Stimulated activated CD8-positive, alpha-beta memory T cell treated with anti-CD3 and anti-CD28 coated beads, Interleukin-12 subunit alpha, Interleukin-12 subunit beta, amount 100 ng/mL, for 24 hours (primary cell): ENCODE results near the gene OR8D2.

Experiments
- DNase-seq: peaks from one replicate; pipeline ENCODE4 v3.0.0-alpha.2; 2020; ENCODE audit errors: extremely low read depth

OR8D2 gene, protein sequence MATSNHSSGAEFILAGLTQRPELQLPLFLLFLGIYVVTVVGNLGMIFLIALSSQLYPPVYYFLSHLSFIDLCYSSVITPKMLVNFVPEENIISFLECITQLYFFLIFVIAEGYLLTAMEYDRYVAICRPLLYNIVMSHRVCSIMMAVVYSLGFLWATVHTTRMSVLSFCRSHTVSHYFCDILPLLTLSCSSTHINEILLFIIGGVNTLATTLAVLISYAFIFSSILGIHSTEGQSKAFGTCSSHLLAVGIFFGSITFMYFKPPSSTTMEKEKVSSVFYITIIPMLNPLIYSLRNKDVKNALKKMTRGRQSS

GRCh38 chr11:124320097-124320496 lies at the start of gene OR8D2:
OR8D2 (minus strand) TSS chr11:124320197; CDS start chr11:124320197, 0 bp downstream.
- DNase-seq = no peak

GRCh38 chr11:124359566-124359965 lies 39.6 kb upstream of the OR8D2 start:
- DNase-seq = no peak

GRCh38 chr11:124346311-124346955 lies 26.4 kb upstream of the OR8D2 start:
- DNase-seq = no peak

GRCh38 chr11:124344346-124344745 lies 24.3 kb upstream of the OR8D2 start:
- DNase-seq = no peak

DNA sequence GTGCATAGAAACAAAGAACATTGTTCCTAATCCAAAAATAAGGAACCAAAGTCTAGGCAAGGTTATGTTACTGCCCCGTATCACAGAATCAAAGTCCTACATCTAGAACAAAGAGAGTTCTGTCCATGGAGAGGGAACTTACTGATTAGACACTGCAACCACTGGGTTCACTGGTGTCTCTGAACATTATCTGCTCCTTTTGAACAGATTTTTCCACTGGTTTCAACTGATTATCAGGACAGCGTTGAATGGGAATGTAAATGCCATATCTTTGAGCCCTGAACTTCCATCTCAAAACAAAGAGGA lies 20.1 kb upstream of the OR8D2 start:
- no peak for DNase-seq

- no peak for DNase-seq
These were observed 19.6 kb upstream of the OR8D2 start for GRCh38 chr11:124339396-124340141.

GRCh38 chr11:124331873-124332272 lies 11.9 kb upstream of the OR8D2 start:
- no peak for DNase-seq

DNA sequence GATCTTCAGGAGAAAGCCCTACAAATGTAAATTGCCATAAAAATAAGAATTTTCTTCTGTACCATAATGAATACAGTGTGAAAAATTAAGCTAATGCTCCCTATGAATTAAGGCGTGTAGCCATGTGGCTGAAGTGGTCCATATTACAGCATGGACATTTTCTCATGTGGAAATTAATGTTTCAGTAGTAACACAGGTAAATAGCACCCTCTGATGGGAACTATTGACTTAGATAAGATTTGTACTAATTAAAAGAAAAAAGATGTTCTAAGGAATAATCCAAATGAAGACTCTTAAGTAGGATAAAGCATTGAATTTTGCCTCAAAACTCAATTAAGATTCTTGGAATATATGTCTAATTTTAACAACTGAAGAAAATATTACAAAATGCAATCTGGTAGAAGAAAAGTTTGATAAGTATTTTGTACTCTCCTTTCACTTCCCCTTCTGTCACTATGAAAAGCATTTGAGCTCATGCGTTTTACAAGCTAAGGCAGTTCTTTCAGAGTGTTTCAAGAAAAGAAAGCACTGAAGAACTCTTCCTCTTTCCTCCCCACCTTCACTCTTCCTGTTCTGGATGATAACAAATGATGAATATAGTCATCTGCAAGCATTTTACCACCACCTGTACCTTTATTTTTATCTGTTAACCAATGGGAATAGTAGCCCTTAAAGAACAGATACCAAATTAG lies 9.9 kb upstream of the OR8D2 start:
- no peak for DNase-seq

GRCh38 chr11:124327775-124328174 lies 7.8 kb upstream of the OR8D2 start:
- DNase-seq = no peak

DNA sequence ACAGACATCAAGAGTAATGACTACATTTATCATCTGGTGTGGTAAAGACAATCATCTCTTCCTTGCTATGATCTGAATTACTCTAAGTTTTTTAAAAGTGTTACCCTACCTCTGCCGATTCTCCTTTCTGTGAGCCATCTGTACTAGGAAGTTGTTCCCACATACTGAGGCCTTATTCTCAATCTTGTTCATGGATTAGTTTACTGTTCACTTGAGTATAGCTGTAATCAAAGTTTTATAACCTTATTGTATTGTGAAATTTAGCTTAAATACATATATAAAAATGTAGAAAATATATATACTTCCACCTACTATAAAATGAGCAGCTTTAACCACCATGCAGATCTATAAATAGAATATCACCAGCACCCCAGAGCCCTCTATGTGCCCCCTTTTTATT lies 2.4 kb upstream of the OR8D2 start:
- no peak for DNase-seq

DNA sequence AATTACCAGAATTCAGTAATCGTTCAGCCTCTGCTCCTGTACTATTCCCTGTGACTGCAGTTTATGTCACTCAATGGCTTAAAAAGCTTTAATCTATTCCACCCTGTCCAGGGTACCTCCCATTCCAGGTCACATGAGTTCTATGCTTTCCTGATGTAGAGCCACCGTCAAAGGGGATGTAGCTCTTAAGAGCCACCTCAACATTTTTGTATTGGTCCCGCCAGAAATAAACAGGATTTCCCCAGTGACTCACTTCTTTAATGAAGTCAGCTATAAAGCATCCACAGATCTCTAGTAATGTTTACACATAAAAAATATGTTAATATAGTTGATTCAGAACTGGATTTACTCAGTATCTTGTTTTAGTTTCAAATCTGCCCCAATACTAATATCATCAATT lies 4.9 kb downstream of the OR8D2 start:
- no peak for DNase-seq

DNA sequence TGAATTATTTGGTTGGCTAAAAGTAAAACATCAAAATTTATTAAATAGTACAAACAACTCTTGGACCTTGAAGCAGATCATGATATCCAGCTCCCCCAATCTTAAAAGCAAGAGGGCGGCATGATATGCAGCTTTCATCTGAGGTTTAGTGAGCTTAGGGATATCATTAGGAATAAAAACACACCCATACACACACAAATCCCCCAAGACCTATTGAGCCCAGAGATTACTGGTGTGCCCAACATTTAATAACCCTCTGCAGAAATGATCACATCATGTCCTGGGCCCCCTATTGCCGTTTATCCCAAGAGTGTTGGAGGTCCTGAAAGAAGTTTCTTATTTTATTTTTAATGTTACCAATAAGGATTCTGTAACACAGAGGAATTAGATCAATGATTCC lies 6.1 kb downstream of the OR8D2 start, which contains the start of gene OR8D1:
Gene OR8D1, minus strand, starts transcription at position 101 of the 400 bp plus-strand sequence. CDS start 3,183 bp downstream, outside the sequence.
- DNase-seq = no peak

- no peak for DNase-seq
These were observed 6.9 kb downstream of the OR8D2 start for GRCh38 chr11:124313131-124313530.

DNA sequence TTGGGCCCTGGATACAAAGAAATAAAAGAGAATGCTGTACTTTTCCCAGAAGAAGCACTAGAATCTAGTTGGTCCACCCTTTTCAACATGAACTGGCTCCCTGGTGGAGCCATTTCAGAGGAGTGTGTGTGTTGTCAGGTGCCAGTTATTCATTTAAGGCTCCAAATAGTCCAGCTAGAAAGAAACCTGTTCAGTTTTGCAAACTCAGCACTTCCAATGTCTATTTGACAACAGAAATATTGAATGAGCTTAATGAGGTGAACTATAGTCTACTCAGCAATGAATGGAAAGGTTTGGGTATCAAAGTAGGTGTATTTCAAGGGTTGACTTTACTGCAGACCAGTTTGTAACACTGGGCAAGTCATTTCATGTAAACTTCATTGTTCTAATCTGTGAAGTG lies 8.3 kb downstream of the OR8D2 start:
- no peak for DNase-seq

DNA sequence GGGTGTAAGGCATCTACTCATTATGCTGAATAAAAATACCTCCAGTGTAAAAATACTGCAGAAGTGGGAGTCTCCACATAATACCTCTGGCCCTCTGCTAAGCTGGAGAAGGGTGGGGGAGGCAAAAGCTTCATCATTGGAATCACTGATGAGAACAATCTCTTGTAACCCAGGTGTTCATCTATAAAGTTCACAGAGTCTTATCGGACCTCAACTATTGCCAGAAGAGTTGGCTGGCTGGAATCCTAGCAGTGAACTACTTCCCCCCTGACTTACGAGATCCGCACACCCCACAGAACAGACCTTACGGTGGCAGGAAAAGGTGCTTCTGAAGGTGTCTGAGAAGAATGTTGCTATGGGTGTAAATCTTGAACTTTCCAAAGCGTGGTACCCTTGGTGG lies 8.7 kb downstream of the OR8D2 start:
- DNase-seq = no peak

- no peak for DNase-seq
These were observed 9.3 kb downstream of the OR8D2 start for GRCh38 chr11:124310721-124311120.

- DNase-seq = no peak
These were observed 12.9 kb downstream of the OR8D2 start for GRCh38 chr11:124307093-124307492.

- no peak for DNase-seq
These were observed 17.5 kb downstream of the OR8D2 start for GRCh38 chr11:124302347-124303125.

DNA sequence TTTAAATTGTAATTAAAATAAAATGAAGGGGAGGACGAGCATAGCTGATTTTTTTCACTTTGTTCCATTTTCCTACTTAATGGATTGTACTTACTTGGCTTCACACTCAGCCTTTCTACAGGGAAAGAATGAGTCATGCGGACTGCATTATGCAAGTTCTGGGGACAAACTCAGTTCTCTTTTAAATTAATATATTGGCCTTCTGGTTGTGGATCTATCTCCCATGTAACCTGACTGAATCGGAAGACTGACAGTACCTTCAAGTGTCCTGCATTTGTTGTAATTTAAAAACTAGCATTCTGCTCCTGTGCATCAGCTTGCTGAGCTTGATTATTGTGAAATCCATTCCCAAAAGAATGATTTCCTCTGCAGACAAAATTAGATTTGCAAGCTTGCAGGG lies 18.4 kb downstream of the OR8D2 start:
- no peak for DNase-seq

- no peak for DNase-seq
These were observed 22.1 kb downstream of the OR8D2 start for GRCh38 chr11:124297921-124298320.

- DNase-seq = no peak
These were observed 24.0 kb downstream of the OR8D2 start for GRCh38 chr11:124296016-124296415.

- no peak for DNase-seq
These were observed 25.3 kb downstream of the OR8D2 start for GRCh38 chr11:124294687-124295086.
